Fibroblast of upper back skin (primary cell): ENCODE results near the gene TMUB2.
A peak's percentile ranks its signal among the peaks of the same experiment; 100 is the strongest.

Experiments
- DNase-seq: peaks from one replicate; pipeline ENCODE4 v3.0.0-alpha.2; 2013

TMUB2 gene

GRCh38 chr17:44176671-44177501 lies 9.9 kb upstream of the TMUB2 start:
- no peak for DNase-seq

GRCh38 chr17:44177640-44178039 lies 9.1 kb upstream of the TMUB2 start:
- DNase-seq = no peak

GRCh38 chr17:44178133-44178532 lies 8.6 kb upstream of the TMUB2 start:
- DNase-seq = no peak

- DNase-seq = no peak
These were observed 3.7 kb upstream of the TMUB2 start for GRCh38 chr17:44183024-44183423.

- no peak for DNase-seq
These were observed 2.5 kb upstream of the TMUB2 start for GRCh38 chr17:44184212-44184810.

GRCh38 chr17:44187131-44187899 lies 543 bp downstream of the TMUB2 start:
- peak; percentile 25 for DNase-seq

- DNase-seq = no peak
These were observed 2.0 kb downstream of the TMUB2 start for GRCh38 chr17:44188576-44189403.

- no peak for DNase-seq
These were observed 3.7 kb downstream of the TMUB2 start for GRCh38 chr17:44190481-44190880.

GRCh38 chr17:44191369-44191768 lies 4.6 kb downstream of the TMUB2 start:
- no peak for DNase-seq

GRCh38 chr17:44191941-44192496 lies 5.2 kb downstream of the TMUB2 start:
- DNase-seq = no peak

- DNase-seq = no peak
These were observed 6.0 kb downstream of the TMUB2 start for GRCh38 chr17:44192750-44193149.

GRCh38 chr17:44193326-44194084 lies 6.7 kb downstream of the TMUB2 start:
- no peak for DNase-seq

GRCh38 chr17:44197107-44197506 lies 10.3 kb downstream of the TMUB2 start:
- no peak for DNase-seq

GRCh38 chr17:44197980-44198720 lies 11.4 kb downstream of the TMUB2 start:
- peak; percentile 68 for DNase-seq

- DNase-seq = peak; percentile 59
These were observed 12.2 kb downstream of the TMUB2 start for GRCh38 chr17:44198721-44199552.

- DNase-seq = peak; percentile 98
These were observed 13.0 kb downstream of the TMUB2 start, which contains the start of gene ATXN7L3 for GRCh38 chr17:44199553-44200477. ATXN7L3 (minus strand) TSS chr17:44199884; CDS start chr17:44198070, 1,814 bp downstream.

GRCh38 chr17:44200478-44201155 lies 13.8 kb downstream of the TMUB2 start:
- no peak for DNase-seq

- DNase-seq = no peak
These were observed 16.0 kb downstream of the TMUB2 start for GRCh38 chr17:44202756-44203155.
